ENCODE results near the gene UPK3BL1.
"Not testable (repeated sequence)": the region's sequence is repeated elsewhere in the genome, so short reads cannot be mapped to it uniquely, and the experiment has no call there.

- not testable (repeated sequence) for TF ChIP-seq EP300 (IDR thresholded peaks at IDR 0.05); POLR2A (IDR thresholded peaks at IDR 0.05; ENCODE audit: low read length); CTCF (IDR thresholded peaks at IDR 0.05); KDM1A (IDR thresholded peaks at IDR 0.05; ENCODE audit: low read depth); BHLHE40 (IDR thresholded peaks at IDR 0.05; ENCODE audit: low read depth, low read length); RCOR1 (IDR thresholded peaks at IDR 0.05; ENCODE audit: low read depth, low read length)
Measured at GRCh38 chr7:102613575-102614345, 28.8 kb downstream of the UPK3BL1 start.

Measured in A549 (cell line).